ENCODE measurements around the gene RNU6-8.

RNU6-8 gene

DNA sequence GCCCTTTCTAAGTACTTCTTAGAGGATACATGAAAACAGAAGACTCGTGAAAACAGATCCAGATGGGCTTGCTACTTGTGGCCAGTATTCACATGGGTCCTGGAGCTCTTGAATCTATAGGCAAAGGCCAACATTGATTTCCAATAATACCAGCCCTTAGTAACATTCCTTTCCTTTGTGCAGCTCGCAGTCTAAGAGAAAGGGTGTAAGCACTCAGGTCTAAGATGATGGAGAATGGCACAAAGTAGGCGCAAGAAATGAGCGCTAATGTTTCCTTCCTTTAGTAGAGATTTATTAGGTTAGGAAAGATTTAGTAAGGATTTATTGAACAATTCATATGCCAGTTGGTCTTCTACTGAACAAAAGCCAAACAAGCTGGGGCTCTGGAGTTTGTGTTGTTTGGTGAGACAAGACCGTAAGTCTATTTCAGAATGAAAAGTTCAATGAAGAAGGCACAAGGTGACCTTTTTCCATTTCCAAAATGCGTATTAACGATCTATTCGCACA is 525 bp downstream of the RNU6-8 start:
- DNase-seq, result peak; percentile 35 to 52

DNA sequence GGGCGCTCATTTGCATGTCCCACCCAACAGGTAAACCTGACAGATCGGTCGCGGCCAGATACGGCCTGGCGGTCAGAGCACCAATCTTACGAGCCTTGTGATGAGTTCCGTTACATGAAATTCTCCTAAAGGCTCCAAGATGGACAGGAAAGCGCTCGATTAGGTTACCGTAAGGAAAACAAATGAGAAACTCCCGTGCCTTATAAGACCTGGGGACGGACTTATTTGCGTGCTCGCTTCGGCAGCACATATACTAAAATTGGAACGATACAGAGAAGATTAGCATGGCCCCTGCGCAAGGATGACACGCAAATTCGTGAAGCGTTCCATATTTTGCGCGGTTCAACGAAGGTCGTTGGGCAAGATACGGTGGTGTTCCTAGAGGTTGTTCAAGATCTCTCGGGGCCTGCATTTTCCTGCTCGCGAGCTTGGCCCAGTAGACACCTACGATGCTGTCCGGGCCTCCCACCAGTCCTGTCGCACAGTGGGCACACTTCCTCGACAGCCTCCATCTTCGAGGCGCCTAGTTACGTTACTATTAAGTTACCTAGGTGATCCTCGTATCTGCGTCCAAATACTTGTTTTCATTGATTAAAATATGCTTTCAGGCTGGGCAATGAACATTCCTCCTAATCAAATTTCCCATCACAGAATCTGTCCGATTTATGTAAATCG is 1.1 kb downstream of the RNU6-8 start, which contains the start of gene RNU6-7:
Gene RNU6-7 (plus strand): TSS at position 230 of the 675 bp plus-strand sequence.
- DNase-seq, result peak in 1 of 2 experiments; percentile 45

DNA sequence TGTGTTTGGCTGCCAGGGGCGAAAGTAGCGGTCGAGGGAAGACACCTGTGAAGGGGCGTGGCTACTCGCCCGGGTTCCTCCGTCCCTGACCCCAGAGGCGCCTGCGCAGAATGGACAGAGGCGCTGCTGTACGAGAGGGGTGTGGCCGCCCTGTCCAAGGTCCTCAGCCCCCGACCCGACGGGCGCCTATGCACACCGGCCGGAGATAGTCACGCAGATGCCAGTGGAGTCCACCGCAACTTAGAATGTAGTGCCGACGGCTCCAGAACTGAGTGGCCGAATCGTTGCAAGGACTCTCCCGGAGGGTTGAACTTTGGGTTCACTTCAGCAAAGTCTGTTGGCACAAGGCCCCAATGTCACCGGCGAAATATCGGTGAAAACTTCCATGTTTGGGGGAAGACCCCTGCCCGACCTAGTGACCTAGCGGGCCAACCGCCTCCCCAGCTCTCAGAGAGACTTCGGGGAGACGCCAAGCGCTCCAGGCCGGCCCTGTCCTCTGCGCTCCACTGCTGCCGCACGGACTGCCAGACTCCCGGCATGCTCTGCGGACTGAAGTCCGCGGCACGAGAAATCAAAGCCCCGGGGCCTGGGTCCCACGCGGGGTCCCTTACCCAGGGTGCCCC is 1.8 kb downstream of the RNU6-8 start:
- DNase-seq, result peak; percentile 77 to 94

DNA sequence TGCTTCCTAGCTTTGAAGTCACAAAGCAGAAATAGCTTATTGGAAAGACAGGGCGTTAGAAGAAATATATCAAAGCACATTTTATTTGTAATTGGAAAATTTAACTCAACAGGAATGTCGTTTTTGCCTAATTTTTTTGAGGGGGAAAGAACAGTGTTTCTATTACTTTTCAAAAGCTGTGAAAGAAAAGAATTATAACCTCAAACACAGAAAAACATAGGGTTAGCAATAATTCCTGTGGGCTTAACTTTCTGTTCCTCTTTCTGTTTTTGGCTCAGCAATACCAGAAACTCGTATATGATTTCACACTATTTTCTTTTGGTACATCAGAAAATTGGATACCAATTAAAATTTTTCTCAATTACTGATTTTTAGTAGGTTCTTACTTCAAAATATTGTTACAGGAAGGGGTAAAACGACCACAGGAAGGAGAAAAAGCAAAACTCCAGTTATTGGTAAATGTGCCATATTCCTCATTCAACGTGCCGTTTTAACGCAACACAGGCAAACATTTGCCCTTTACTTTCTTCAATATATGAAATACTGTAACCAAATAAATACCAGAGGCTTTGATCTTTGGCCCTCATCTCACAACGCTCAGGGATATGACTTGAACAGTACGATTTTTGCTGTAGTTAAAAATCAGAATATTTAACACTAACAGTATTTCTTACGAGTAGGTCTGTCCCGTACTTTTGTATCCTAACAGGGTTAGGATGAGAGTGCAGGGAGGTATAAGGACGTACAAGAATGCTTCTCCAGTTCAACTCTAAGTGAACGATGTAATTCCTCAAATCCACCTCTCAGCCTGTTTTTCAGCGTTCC is 2.5 kb downstream of the RNU6-8 start:
- DNase-seq, result no peak

- DNase-seq, result no peak
These were observed 5.2 kb downstream of the RNU6-8 start for GRCh38 chr14:32197919-32198318.

GRCh38 chr14:32195636-32196035 is 7.4 kb downstream of the RNU6-8 start:
- no peak for DNase-seq

GRCh38 chr14:32193532-32193931 is 9.5 kb downstream of the RNU6-8 start:
- DNase-seq, result no peak

- peak in 1 of 2 experiments; percentile 11 for DNase-seq
These were observed 10.2 kb downstream of the RNU6-8 start for GRCh38 chr14:32192712-32193373.

DNA sequence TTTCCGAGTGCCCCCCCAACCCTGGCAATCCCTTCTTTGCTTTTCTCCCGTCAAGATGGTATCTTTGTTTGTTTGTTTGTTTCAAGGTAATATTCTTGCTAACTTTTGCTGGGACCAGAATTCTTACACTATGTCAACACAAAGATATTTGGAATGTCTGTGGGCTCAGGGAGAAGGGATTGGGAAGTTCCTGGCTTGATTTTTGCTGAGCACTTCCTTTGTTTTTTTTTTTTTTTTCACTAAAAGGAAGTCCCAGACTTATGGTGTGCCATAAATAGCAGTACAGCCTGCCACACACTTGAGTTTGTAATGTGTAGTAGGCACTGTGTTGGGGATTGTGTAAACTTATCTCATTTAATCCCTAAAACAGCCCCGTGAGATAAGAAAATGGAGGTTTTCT is 12.4 kb downstream of the RNU6-8 start:
- no peak for DNase-seq

DNA sequence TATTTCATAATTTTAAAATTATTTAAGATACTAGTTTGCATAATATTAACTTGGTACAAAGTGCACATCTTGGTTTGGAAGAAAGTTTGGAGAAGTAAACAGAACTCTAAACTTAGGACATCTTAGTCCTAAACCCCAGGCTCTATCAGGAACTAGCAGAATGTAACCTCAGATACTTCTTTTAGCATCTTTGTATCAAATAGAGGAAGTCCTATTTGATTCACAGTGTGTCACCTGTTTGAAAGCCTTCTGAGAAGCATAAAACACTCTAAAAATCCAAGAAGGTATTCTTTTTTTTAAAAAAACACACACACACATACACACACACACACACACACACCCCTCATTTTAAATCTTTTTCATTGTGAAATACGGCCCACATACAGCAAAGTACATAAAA is 13.3 kb downstream of the RNU6-8 start:
- DNase-seq, result no peak

- DNase-seq, result no peak
These were observed 16.8 kb downstream of the RNU6-8 start for GRCh38 chr14:32186248-32186647.

GRCh38 chr14:32185097-32185496 is 18.0 kb downstream of the RNU6-8 start:
- no peak for DNase-seq

GRCh38 chr14:32183151-32184058 is 19.7 kb downstream of the RNU6-8 start:
- no peak for DNase-seq

DNA sequence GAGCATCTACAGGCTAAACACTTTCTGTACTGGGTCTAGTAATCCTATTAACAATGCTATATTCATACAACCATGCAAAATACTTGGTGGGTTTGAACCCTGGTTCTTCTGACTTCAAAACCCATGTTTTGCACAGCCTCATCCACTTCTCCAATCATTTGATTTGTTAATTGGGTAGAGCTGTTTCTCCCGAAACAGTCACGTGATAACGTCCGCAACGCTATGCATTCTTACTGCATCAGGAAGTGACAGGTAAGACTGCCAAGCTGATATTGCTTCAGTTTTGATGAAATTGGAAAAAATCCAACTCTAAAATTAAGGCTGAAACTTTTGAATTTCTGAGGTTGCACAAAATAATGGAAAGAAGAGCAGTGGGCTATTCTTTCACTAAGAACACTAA is 31.6 kb downstream of the RNU6-8 start:
- no peak for DNase-seq

- DNase-seq, result no peak
These were observed 33.9 kb downstream of the RNU6-8 start for GRCh38 chr14:32169191-32169590.

- DNase-seq, result no peak
These were observed 35.2 kb downstream of the RNU6-8 start for GRCh38 chr14:32167907-32168306.

DNA sequence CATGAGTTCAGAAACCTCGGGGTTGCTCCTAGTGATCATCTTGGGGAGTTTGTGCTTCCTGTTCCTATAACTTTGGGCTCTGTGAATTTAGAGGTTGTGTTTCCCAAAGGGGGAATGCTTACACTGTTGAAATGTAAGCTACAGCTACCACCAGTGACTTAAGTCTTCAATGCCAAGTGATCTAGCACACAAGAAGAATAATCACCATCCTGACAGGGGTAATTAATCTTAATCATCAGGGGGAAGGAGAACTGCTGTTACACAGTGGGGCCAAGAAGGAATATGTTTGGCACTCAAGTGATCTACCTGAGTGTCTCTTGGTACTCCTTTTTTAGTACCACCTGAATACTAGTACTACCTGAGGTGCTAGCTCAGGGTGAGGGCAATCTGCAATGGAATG is 36.1 kb downstream of the RNU6-8 start:
- DNase-seq, result no peak

- DNase-seq, result no peak
These were observed 37.0 kb downstream of the RNU6-8 start for GRCh38 chr14:32166029-32166428.

Data from NCI-H526 (cell line).